ENCODE measurements around the gene KRCC1. TPM values are rescaled to one million over a fixed set of nuclear protein-coding genes. Genes with fewer than 3 reads are reported as not detected.
"Not testable (repeated sequence)": the region's sequence is repeated elsewhere in the genome, so short reads cannot be mapped to it uniquely, and the experiment has no call there.

The KRCC1 gene
- total RNA-seq, 2 donors from 2014 or later = 9.2 to 14.8 TPM

GRCh38 chr2:88005776-88006175 lies 49.8 kb downstream of the KRCC1 start:
- 76 to 81% methylated on average over 6 of the region's 6 CpGs for WGBS, 2 donors
- intact Hi-C loops (cut with DNase I) = no loop called here
- no peaks in the 10 kb centered on the region for H3K4me1 ChIP-seq
- H3K36me3 ChIP-seq (replicated peaks in 1 of 2; ENCODE audit: insufficient read depth in 1 of 2, low read depth in 2 of 2) = no peaks in the 10 kb centered on the region
- no peak for TF ChIP-seq POLR2A (IDR thresholded peaks at IDR 0.05)
- no peak for TF ChIP-seq CTCF (IDR thresholded peaks at IDR 0.05)
- ATAC-seq = no peak
- H3K27me3 ChIP-seq = no peaks in the 10 kb centered on the region
- DNase-seq = no peak
- no peak overlapping the region for H3K4me3 ChIP-seq
- H3K27ac ChIP-seq = no peak overlapping the region
- no peaks in the 10 kb centered on the region for H3K9me3 ChIP-seq

DNA sequence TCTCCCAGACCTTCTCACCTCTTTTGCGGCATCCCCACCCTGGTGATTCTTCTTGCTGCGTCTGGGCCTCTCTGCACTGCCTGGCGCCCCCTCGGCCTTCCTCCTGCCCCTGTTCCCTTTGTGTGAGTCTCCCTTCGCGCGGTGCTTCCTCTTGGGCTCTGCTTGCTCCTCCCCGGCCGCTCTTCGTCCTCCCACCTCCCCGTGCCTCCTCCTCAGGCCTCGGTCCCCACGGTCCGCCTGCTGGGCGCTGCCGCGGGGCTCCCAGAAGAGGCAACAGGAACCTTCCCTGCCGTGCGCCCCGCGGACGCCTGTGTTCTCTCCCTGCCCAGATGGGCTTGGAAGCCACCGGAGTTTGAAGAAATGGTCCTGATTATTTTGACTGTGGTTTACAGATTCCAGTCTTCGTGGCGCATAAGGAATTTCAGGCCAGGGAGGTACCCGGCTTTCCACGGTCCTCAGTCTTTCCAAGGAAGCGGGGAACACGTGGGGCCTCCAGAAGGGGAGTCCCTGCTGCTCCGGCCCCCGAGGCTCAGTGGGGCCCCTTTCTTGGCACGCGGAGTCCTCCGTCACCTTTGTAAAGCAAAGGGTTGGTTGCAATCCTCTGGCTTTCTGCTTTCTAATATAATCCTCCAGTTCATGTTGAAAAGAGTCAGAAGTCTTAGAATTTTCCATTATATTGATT lies 52.4 kb downstream of the KRCC1 start:
- intact Hi-C loops (cut with DNase I) = no loop called here
- TF ChIP-seq CTCF (IDR thresholded peaks at IDR 0.05) (no peak), POLR2A (IDR thresholded peaks at IDR 0.05) (no peak)
- no peaks in the 10 kb centered on the region for H3K9me3 ChIP-seq
- ATAC-seq (no peak), DNase-seq (no peak)
- no peak overlapping the region for H3K4me3 ChIP-seq
- no peaks in the 10 kb centered on the region for H3K36me3 ChIP-seq (replicated peaks in 1 of 2; ENCODE audit: insufficient read depth in 1 of 2, low read depth in 2 of 2)
- WGBS, 2 donors = 57 to 72% methylated on average over 23 to 34 of the region's 34 CpGs
- H3K27ac ChIP-seq = no peak overlapping the region
- no peaks in the 10 kb centered on the region for H3K27me3 ChIP-seq
- no peaks in the 10 kb centered on the region for H3K4me1 ChIP-seq

DNA sequence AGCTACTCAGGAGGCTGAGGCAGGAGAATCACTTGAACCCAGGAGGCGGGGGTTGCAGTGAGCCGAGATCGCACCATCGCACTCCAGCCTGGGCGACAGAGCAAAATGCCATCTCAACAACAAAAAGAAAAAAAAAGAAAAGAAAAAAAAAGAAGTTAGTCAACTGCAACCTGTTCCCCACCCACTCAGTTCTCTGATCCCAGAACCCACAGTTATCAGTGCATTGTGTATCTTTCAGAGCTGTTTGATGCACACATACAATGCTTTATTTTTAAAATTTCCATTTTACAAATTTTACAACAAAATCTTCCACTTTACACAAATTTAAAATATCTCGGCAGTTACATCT lies 53.2 kb downstream of the KRCC1 start:
- no peaks in the 10 kb centered on the region for H3K9me3 ChIP-seq
- H3K27ac ChIP-seq = no peak overlapping the region
- intact Hi-C loops (cut with DNase I) = no loop called here
- ATAC-seq (no peak), DNase-seq (no peak)
- no peak overlapping the region for H3K4me3 ChIP-seq
- H3K27me3 ChIP-seq = no peaks in the 10 kb centered on the region
- no peaks in the 10 kb centered on the region for H3K4me1 ChIP-seq
- no peak for TF ChIP-seq CTCF (IDR thresholded peaks at IDR 0.05)
- TF ChIP-seq POLR2A (IDR thresholded peaks at IDR 0.05) = no peak
- H3K36me3 ChIP-seq (replicated peaks in 1 of 2; ENCODE audit: insufficient read depth in 1 of 2, low read depth in 2 of 2) = no peaks in the 10 kb centered on the region
- 87 to 88% methylated on average over 6 of the region's 6 CpGs for WGBS, 2 donors

DNA sequence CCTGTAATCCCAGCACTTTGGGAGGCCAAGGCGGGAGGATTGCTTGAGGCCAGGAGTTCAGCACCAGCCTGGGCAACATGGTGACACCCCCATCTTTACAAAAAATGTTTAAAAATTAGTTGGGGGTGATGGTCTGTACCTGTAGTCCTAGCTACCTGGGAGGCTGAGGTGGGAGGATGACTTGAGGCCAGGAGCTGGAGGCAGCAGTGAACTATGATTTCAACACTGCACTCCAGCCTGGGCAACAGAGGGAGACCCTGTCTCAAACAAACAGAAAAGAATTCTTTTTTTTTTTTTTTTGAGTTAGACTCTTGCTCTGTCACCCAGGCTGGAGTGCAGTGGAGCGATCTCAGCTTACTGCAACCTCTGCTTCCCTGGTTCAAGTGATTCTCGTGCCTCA lies 55.1 kb downstream of the KRCC1 start:
- intact Hi-C loops (cut with DNase I); DNase-seq; ATAC-seq: not testable (repeated sequence)

DNA sequence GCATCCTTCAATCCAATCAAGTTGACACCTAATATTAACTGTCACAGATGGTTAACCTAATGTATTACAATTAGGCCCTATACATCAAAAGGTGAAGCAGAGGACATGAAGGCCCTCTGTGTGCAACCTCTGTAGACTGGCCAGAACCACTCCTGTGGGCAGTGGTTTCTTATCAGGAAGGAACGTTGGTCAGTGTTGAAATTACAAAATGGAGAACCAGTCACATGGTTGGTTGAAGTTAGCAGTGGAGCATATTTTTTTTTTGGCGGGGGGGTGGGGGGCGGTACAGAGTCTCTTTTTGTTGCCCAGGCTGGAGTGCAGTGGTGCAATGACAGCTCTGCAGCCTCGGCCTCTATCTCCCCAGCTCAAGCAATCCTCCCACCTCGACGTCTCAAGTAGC lies 59.0 kb downstream of the KRCC1 start:
- no peak for ATAC-seq
- no peaks in the 10 kb centered on the region for H3K4me1 ChIP-seq
- intact Hi-C loops (cut with DNase I) = no loop called here
- TF ChIP-seq CTCF (IDR thresholded peaks at IDR 0.05) = no peak
- no peak overlapping the region for H3K4me3 ChIP-seq
- no peak overlapping the region for H3K27ac ChIP-seq
- H3K9me3 ChIP-seq = no peaks in the 10 kb centered on the region
- no peaks in the 10 kb centered on the region for H3K27me3 ChIP-seq
- H3K36me3 ChIP-seq (replicated peaks in 1 of 2; ENCODE audit: insufficient read depth in 1 of 2, low read depth in 2 of 2) = no peaks in the 10 kb centered on the region
- DNase-seq = no peak
- 64 to 88% methylated on average over 5 to 6 of the region's 6 CpGs for WGBS, 2 donors

More for the DNA sequence above, 55.1 kb downstream of the KRCC1 start:
- H3K9me3 ChIP-seq; H3K27me3 ChIP-seq; H3K4me3 ChIP-seq; H3K36me3 ChIP-seq (replicated peaks in 1 of 2; ENCODE audit: insufficient read depth in 1 of 2, low read depth in 2 of 2); H3K4me1 ChIP-seq; H3K27ac ChIP-seq: not testable (repeated sequence)
- 48 to 62% methylated on average over 3 of the region's 3 CpGs for WGBS, 2 donors
